ENCODE data around the gene ADGRG3. TPM values are rescaled to one million over a fixed set of nuclear protein-coding genes. Genes with fewer than 3 reads are reported as not detected.
A peak's percentile ranks its signal among the peaks of the same experiment; 100 is the strongest.

Gene ADGRG3
- total and polyA plus RNA-seq, 2 of the 13 experiments (the other 11 are each of a cell fraction or from before 2014, with no cell fraction given) = 2.7 to 11.8 TPM

DNA sequence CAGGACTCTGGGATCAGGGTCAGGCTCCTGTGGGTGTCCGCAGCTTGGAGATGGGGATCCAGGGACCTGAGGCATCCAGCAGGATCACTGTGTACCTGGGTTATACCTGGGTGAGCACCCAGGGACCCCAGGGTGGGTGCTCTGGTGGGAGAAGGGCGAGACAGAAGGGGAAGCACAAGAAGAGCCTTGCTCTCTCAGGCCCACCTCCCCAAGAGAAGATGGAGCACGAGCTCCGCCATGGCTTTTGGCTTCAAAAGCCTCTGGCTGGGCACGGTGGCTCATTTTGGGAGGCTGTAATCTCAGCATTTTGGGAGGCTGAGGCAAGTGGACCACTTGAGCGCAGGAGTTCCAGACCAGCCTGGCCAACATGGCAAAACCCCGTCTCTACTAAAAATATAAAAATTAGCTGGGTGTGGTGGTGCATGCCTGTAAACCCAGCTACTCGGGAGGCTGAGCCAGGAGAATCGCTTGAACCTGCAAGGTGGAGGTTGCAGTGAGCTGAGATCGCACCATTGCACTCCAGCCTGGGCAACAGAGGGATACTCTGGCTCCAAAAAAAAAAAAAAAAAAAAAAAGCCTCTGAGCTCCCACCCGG, 35.4 kb downstream of the ADGRG3 start:
- Histone ChIP-seq H3K36me3 (replicated peaks in 1 of 2; ENCODE audit: control insufficient read depth in 1 of 2, insufficient read depth in 2 of 2, low read length in 2 of 2) (no peaks in the 10 kb centered on the region), H3K9me3 (ENCODE audit: low read length) (no peaks in the 10 kb centered on the region), H4K20me1 (ENCODE audit: insufficient read depth, low read length) (no peaks in the 10 kb centered on the region), H3K27ac (ENCODE audit: extremely low read length, insufficient read depth, low read length) (peak overlapping the region; percentile 92), H3K79me2 (ENCODE audit: insufficient read depth, low read length) (no peaks in the 10 kb centered on the region), H2AFZ (ENCODE audit: low read length) (no peak overlapping the region), H3K4me3 (replicated peaks in 1 of 3; ENCODE audit: insufficient read depth in 1 of 3, low read depth in 2 of 3, low read length in 3 of 3) (0 out of 6 replicates have a peak overlapping the region, but pooled peaks of 1 of the 3 experiments have one; percentile 10), H3K27me3 (ENCODE audit: control insufficient read depth in 1 of 2, insufficient read depth in 2 of 2, low read length in 2 of 2) (no peaks in the 10 kb centered on the region), H3K4me2 (ENCODE audit: low read depth, low read length) (peak overlapping the region; percentile 94), H3K4me1 (ENCODE audit: insufficient read depth, low read length) (peaks cover 72% of the 10 kb centered on the region), H3K9ac (ENCODE audit: insufficient read depth, low read depth, low read length) (no peak overlapping the region; the same call in 1 of the 2 replicates)
- ATAC-seq (no peak), DNase-seq (ENCODE audit: low spot score) (no peak), FAIRE-seq (no peak)
- POLR2A ChIA-PET = interaction anchor here (0.6 to 2.8 kb wide), 25 partner anchors 10 to 426 kb away, joined by 3 to 42 read pairs (median 3); partner anchors contain the start of genes ADGRG3, CFAP20, CX3CL1 and DRC7
- no TSS peak for BruUV-seq (replicated peaks)
- 55% methylated on average over 11 of the region's 11 CpGs for WGBS (ENCODE audit: low lambda C conversion rate)
- intact Hi-C loops (cut with micrococcal nuclease; ENCODE audit: unreplicated experiment) (loop anchor here (1.0 to 2.0 kb wide), 2 partner anchors 17 to 43 kb away; no protein-coding TSS in a partner anchor), in situ Hi-C loops (cut with HindIII; ENCODE audit: extremely low pct_ligation_motif_present, low pct_unique_long_range_greater_than_20kb) (no loop called here)
- CTCF ChIA-PET (ENCODE audit: low intra/inter-chr PET ratio, low total read pairs) = interaction anchor here (0.6 kb wide), 1 partner anchor 52 kb away, joined by 3 read pairs; no protein-coding TSS in a partner anchor
- TF ChIP-seq PHF20 (CRISPR knock-in tag; IDR thresholded peaks at IDR 0.05) = no peak
- TF ChIP-seq NFKB2 (CRISPR knock-in tag; IDR thresholded peaks at IDR 0.05; ENCODE audit: borderline replicate concordance) = peak; percentile 37; the same call in 1 of the 2 replicates
- 0 out of 2 replicates have a peak, but pooled peaks have one; percentile 36 for TF ChIP-seq SSRP1 (CRISPR knock-in tag; IDR thresholded peaks at IDR 0.05)
- TF ChIP-seq, protein P1, sequence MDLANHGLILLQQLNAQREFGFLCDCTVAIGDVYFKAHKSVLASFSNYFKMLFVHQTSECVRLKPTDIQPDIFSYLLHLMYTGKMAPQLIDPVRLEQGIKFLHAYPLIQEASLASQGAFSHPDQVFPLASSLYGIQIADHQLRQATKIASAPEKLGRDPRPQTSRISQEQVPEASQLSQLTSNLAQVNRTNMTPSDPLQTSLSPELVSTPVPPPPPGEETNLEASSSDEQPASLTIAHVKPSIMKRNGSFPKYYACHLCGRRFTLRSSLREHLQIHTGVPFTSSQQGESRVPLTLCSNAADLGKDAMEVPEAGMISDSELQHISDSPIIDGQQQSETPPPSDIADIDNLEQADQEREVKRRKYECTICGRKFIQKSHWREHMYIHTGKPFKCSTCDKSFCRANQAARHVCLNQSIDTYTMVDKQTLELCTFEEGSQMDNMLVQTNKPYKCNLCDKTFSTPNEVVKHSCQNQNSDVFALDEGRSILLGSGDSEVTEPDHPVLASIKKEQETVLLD (CRISPR knock-in tag; IDR thresholded peaks at IDR 0.05; ENCODE audit: low read depth) = no peak
- 0 out of 2 replicates have a peak, but pooled peaks have one; percentile 7 for TF ChIP-seq NKX3-1 (CRISPR knock-in tag; IDR thresholded peaks at IDR 0.05)
- 0 out of 2 replicates have a peak, but pooled peaks have one; percentile 14 for TF ChIP-seq KLF11 (CRISPR knock-in tag; IDR thresholded peaks at IDR 0.05)
- TF ChIP-seq, protein P2, sequence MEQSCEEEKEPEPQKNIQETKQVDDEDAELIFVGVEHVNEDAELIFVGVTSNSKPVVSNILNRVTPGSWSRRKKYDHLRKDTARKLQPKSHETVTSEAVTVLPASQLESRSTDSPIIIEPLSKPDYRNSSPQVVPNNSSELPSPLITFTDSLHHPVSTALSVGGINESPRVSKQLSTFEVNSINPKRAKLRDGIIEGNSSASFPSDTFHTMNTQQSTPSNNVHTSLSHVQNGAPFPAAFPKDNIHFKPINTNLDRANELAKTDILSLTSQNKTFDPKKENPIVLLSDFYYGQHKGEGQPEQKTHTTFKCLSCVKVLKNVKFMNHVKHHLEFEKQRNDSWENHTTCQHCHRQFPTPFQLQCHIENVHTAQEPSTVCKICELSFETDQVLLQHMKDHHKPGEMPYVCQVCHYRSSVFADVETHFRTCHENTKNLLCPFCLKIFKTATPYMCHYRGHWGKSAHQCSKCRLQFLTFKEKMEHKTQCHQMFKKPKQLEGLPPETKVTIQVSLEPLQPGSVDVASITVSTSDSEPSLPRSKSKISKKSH (CRISPR knock-in tag; IDR thresholded peaks at IDR 0.05; ENCODE audit: borderline replicate concordance) = 0 out of 2 replicates have a peak, but pooled peaks have one; percentile 46
- TF ChIP-seq ZMYM2 (CRISPR knock-in tag; IDR thresholded peaks at IDR 0.05) = peak; percentile 44; the same call in 1 of the 2 replicates
- no peak for TF ChIP-seq PAWR (CRISPR knock-in tag; IDR thresholded peaks at IDR 0.05; ENCODE audit: borderline replicate concordance)
- 0 out of 2 replicates have a peak, but pooled peaks have one; percentile 7 for TF ChIP-seq FOSL2 (CRISPR knock-in tag; IDR thresholded peaks at IDR 0.05)
- no peak for TF ChIP-seq PHB2 (IDR thresholded peaks at IDR 0.05; ENCODE audit: partially characterized antibody)
- TF ChIP-seq, protein P3, sequence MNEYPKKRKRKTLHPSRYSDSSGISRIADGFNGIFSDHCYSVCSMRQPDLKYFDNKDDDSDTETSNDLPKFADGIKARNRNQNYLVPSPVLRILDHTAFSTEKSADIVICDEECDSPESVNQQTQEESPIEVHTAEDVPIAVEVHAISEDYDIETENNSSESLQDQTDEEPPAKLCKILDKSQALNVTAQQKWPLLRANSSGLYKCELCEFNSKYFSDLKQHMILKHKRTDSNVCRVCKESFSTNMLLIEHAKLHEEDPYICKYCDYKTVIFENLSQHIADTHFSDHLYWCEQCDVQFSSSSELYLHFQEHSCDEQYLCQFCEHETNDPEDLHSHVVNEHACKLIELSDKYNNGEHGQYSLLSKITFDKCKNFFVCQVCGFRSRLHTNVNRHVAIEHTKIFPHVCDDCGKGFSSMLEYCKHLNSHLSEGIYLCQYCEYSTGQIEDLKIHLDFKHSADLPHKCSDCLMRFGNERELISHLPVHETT (CRISPR knock-in tag; conservative IDR thresholded peaks at IDR 0.05) = 0 out of 2 replicates have a peak, but pooled peaks have one; percentile 39
- TF ChIP-seq CCDC6 (CRISPR knock-in tag; IDR thresholded peaks at IDR 0.05) = no peak
- 0 out of 2 replicates have a peak, but pooled peaks have one; percentile 6 for TF ChIP-seq ARNT2 (CRISPR knock-in tag; IDR thresholded peaks at IDR 0.05; ENCODE audit: low read depth)
- 0 out of 2 replicates have a peak, but pooled peaks have one; percentile 67 for TF ChIP-seq ADNP (CRISPR knock-in tag; IDR thresholded peaks at IDR 0.05)
- TF ChIP-seq, protein P4, sequence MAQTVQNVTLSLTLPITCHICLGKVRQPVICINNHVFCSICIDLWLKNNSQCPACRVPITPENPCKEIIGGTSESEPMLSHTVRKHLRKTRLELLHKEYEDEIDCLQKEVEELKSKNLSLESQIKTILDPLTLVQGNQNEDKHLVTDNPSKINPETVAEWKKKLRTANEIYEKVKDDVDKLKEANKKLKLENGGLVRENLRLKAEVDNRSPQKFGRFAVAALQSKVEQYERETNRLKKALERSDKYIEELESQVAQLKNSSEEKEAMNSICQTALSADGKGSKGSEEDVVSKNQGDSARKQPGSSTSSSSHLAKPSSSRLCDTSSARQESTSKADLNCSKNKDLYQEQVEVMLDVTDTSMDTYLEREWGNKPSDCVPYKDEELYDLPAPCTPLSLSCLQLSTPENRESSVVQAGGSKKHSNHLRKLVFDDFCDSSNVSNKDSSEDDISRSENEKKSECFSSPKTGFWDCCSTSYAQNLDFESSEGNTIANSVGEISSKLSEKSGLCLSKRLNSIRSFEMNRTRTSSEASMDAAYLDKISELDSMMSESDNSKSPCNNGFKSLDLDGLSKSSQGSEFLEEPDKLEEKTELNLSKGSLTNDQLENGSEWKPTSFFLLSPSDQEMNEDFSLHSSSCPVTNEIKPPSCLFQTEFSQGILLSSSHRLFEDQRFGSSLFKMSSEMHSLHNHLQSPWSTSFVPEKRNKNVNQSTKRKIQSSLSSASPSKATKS (CRISPR knock-in tag; IDR thresholded peaks at IDR 0.05) = no peak
- TF ChIP-seq LCORL (IDR thresholded peaks at IDR 0.05) = peak; percentile 38; the same call in 1 of the 2 replicates
- no peak for TF ChIP-seq LCORL (CRISPR knock-in tag; IDR thresholded peaks at IDR 0.05)

Measured in HepG2 (cell line).